ENCODE results near the gene IRF2BP2.

IRF2BP2 gene

DNA sequence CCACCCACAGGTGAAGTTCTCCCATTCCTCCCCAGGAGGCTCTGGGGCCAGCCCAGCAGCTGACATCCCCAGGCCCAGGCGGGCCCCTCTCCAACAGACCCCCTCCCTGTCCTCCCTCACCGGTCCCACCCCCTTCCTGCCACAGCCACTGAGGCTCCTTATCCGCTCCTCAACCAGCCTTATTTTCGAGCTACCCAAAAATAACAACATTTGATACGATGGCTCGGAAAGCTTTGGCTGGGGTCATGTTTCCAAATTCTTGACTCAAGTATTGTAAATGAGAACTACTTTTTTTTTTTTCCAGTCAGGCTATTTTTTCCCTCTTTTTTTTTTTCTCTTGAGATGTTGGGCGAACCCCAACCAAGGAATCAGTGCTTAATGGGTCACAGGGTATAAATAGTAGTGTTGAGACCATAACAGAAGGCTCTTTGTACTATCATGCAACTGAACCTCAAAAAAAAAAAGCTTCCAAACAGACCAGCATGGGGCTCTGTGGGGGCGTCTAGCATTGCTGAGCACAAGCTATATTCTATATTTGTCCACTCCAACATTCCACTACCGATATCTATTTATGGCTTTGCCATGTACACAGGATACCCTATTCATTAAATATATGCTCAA lies 27.2 kb downstream of the IRF2BP2 start:
- no peak for DNase-seq (ENCODE audit: low read depth)

DNA sequence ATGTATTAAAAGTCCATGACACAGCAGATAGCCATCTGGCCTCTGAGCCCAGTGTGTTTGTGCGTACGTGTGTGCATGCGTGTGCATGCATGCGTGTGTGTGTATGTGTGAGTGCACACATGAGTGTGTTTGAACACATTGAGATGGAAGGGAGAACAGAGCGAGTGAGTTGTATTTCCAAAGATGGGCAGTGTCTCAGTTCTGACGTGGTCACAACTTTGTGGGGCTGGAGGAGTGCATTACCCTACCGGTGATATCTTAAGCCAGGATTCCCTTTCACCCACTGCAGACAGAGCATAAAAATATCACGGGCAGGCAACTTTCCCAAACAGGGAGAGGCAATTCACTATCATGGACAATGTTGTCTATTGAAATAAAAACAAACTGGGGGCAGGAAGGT lies 27.8 kb downstream of the IRF2BP2 start:
- DNase-seq (ENCODE audit: low read depth), result no peak

DNA sequence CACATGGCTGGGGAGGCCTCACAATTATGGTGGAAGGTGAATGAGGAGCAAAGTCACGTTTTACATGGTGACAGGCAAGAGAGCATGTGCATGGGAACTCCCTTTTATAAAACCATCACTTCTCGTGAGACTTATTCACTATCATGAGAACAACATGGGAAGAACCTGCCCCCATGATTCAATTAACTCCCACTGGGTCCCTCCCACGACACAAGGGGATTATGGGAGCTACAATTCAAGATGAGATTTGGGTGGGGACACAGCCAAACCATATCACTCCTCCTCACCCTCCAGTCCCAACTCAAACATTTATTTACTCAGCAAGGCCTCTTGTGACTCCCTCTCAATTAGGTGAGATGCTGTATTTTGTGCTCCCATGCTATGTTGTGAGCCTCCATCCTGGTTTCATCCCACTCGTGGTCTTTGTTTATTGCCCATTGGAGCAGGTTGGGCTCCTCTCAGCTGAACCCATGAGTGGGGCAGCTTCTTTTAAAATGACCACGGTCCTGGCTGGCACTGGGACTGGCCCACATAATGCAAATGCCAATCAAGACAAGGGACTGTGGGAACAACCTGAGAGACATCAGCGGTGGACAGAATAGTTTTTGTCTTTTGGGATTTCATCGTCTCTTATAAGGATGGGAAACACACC lies 28.8 kb downstream of the IRF2BP2 start:
- no peak for DNase-seq (ENCODE audit: low read depth)

DNA sequence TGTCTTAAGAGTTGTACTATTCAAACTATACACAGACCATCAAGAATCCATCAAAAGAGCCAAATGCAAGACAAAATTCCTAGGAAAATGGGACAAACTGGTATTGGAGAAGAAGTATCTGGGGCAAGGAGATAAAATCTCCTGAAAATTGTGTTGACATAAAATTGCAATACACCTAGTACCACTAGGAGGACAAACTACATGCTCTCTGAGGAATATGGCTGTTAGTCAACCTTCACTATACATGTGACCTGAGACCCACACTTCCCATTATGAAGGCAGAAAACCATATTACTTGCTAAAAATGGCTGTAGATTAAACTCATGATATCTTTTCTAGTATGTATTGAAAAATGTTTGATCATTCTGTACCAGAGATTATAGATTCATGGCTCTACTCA lies 30.0 kb downstream of the IRF2BP2 start:
- DNase-seq (ENCODE audit: low read depth), result no peak

DNA sequence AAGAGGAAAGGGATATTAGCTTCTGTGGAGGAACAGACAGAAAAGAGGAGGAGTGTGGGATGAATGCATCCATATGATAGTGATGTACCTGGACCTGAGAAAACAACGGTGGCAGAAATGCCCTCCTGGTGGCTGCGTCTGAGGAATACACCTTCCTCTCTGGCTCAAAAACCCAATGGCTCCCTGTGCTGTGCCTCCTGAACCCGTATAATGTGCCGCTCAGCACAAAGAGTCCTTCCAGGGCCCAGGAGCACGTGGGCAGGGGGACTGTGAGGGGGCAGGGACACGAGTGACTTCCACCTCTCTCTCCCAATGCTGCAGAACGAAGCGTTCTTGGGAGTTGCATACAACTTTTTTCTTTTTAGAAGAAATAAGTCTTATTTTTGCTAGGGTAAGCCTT lies 31.2 kb downstream of the IRF2BP2 start:
- DNase-seq (ENCODE audit: low read depth), result no peak

DNA sequence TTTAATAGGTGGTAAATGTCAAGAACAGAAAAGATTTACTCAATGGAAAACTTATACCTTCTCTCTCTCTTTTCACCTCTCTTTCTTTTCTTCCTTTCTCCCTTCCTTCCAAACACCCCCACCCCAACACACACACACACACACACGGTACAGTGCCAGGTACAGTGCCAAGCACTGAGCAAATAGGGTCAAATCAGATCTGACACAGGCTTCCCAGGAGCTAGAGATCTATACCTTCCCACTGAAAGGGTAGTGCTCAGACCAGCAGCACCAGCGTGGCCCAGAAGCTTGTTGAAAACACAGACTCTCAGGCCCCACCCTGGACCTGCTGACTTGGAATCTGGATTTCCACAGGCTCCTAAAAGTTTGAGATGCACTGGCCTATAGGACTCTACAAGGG lies 31.9 kb downstream of the IRF2BP2 start:
- no peak for DNase-seq (ENCODE audit: low read depth)

DNA sequence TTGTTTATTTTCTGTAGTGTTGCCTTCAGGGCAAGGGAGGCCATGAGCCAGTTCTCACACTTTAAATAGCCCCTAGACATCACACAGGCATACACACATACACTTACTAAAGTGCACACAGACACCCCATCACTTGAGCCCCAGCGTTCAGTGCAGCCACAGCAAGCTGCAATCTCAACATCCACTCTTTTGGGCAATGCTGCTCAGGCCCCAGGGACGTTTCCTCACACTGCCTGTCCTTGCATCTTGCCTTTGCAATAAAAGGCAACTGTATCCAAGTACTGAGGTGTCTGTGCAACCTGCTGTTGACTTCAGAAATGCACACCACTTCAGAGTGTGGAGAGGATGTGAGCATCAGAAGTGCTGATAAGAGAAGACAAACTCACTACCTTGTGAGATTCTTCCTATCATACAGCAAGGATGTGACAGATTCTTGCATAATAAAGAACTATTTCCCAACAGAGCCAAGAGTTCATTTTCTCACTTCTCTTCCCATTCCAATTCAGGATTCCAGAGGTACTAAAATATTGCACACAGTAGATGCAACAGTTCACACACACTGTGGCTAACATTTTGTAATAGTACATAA lies 36.2 kb downstream of the IRF2BP2 start:
- DNase-seq (ENCODE audit: low read depth), result no peak

DNA sequence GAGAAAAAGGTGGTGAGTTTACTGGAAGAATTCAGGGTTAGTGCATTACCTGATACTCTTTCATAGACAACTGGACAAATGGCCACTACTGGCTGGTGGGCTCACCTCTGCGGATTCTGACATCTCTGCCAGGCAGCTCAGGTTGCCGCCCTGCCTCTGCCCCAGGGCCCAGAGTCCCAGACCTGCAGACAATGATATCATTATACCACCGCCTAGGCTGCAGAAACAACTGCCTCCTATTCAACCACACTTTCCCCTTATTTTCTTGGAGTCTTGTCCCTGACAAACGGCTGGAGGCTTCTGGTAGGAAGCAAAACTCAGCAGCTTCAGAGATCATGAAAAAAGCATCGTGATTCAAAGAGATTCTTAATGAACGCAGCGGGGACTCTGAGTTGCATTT lies 37.0 kb downstream of the IRF2BP2 start:
- DNase-seq (ENCODE audit: low read depth), result no peak

DNA sequence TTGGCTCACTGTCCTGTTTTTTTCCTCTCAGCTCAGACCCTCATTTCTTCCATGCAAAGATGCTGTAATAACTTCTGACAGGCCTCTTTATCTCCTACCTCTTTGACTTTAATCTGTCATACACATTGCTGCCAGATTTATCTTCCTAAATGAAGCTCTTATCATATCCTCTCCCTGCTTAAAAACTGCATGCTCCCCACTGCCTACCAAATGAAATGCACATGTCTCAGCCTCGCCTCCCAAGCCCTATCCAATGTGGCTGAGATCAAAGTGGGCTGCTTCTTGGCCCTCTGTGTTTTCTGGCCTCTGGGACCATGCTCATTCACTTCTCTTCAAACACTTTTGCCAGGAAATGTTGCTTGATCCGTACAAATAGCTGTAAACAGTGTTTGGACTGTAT lies 38.3 kb downstream of the IRF2BP2 start:
- DNase-seq (ENCODE audit: low read depth), result no peak

DNA sequence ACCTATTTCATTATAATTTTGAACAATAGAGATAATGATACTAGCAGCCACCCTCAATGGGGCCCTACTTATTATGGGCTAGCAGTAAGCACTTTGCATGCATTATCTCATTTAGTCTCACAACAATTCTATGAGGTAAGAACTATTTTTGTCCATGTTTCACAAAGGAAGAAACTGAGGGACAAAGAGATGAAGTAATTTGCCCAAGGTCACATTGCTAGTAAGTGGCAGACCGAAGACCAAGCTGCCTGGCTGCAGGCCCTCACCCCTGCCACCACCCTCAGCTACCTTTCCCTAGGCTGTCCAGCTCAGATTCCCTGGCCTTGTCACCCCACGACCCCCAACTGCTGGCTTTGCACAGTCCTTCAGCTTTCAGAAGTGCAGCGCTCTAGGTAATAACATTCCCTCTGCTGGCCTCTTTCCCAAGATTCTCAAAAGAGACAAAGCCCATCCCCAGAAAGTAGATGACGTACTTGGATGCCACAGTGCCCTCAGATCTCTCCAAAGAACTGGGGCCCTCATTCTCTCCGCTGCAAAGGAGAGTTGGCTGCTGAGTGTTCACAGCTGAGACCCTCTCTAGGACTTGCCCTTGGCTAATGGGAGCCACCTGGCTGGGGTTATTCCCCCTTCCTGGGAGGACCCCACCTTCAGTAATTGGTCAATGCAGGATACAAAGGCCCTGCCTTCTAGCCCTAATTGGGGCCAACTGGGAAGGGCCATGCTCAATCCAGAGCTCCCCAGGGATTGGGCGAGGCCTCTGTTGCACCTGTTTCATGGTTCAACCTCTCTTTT lies 39.5 kb downstream of the IRF2BP2 start:
- no peak for DNase-seq (ENCODE audit: low read depth)

DNA sequence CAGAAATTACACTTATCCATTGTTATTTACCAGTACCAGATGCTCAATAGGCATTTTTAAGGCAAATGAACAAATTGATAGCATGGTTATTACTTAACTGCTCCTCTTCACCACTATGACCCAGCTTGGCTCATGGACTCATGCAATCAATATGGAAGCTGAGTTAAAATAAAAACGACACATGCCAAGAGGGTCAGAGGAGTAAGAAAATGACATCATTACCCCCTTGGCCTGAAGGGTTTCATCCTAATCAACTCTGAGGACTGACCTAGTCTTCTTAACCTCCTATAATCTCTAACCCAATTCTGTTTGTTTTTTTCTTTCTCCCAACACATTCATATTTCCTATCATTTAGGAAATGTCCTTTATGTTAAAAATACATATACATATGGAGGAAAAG lies 41.6 kb downstream of the IRF2BP2 start:
- DNase-seq (ENCODE audit: low read depth), result no peak

DNA sequence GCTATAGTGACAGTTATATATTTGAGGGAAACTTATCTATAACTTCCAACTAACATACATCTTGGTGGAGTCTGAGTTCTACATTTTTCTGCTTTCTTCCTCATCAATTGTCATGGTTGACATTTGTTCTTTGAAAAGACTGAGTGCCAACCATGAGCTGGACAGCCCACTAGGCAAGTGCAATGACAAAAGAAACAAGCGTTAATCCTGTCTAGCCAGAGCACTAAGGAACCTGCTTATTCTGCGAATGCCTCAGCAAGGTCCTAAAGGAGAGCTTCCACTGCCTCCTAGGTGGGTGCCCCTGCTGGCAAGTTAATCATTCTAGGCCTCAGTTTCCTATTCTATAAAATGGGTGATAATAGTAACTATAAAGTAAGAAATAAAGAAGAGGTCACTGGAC lies 44.8 kb downstream of the IRF2BP2 start:
- DNase-seq (ENCODE audit: low read depth), result no peak

DNA sequence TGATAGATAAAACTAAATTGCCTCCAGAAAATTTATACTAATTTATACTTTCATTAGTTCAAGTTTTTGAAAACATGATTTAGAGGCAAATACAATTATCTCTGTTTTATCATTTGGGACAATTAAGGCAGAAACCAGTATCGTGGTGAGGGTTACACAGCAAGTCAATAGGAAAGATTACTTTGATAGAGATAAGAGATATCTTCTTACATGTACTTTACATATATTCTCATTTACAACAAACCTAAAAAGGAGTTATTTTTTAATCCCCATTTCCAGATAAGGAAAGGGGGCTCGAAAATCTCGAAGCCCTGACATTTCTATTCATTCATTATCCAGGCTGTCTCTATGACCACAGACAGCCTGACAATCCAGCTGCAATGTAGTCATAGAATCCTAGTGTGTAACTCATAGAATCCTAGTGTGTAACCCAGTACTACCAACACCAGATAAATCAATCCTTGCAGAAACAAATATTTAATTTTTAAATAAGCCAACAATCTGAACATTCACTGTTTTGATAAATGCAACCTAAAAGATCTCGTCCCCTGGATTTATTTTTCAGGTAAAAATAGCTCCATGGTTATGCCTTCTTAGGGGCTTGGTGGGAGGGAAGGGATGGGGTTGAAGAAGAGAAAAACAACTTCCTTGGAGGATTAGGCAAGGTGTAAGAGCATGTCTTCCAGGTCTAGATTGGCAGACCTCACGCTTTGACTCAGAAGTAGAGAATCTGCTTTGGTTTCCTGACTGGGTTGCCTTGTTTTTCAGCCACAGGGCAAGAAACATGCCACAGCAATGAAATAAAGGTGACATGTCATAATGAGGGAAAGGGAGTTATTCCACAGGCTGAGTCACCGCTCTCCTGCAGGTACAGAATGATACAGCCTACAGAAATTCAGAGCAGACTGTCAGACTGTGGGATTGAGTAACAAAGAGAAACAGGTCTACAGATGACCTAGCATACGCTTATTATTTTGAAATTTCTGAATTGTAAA lies 45.6 kb downstream of the IRF2BP2 start:
- DNase-seq (ENCODE audit: low read depth), result no peak

DNA sequence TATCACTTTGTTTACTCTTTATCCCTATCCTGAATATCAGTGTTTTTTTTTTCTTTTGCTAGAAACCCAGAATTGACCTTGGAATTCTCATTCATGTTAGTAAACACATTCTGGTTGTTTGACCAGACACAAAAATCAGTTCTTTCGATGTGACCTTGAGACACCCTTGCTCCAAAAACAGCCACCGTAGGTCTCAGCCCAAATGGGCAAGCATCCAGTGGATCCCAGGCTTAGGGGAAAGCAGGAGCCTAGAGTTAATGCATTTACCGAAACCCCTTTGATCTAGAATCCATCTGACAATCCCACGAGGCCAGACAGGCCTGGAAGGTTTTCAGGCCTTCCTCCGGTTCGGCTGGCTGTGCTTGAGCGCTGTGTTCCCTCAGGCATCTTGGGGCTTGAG lies 47.6 kb downstream of the IRF2BP2 start:
- DNase-seq (ENCODE audit: low read depth), result no peak

DNA sequence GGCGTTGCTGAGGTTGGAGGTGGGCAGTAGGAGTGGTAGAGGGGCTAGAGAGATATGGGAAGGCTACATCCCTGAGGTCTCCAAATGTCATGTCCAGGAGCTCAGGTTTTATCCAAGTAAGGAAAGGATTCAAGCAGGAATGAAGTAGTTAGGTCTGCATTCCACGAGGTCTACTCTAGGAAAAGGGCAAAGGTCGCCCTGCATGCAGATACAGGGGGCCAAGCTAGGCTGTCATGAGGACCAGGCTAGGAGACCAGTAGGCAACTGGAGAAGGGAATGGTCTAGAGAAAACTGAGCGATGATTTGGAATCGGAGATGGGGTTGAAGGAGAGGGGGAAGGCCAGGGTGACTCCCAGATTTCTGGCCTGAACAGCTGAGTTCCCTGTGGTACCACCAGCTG lies 48.7 kb downstream of the IRF2BP2 start:
- no peak for DNase-seq (ENCODE audit: low read depth)

DNA sequence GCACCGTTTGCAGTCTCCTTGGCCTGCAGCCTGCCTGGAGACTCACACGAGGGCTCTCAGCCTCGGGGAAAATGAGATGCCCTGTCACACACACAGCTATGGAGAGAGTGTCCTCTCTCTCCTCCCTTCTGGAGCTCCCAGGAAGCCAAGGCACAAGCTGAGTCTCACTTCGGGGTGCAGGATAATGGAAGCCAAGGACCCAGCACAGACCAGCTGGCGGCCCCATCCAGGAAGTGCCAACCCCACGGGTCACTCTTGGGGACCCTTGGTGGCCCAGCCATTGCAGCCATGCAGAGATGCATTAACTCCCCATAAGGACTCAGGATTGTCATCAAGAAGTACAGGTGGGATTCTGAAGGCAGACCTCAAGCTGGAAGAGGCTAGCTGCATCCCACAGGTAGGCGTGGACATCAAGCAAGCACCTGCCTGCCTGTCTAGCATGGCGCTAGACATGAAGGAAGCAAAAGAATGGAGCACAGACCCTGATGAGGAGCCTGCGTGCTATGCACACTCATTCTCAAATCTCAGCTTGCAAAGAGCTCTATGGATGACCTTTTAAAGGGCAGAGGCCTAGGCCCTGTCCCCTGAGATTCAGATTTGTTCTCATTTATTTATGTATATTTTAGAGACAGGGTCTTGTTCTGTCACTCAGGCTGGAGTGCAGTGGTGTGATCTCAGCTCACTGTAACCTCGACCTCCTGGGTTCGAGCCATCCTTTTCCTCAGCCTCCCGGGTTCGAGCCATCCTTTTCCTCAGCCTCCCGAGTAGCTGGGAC lies 49.9 kb downstream of the IRF2BP2 start:
- DNase-seq (ENCODE audit: low read depth), result no peak

DNA sequence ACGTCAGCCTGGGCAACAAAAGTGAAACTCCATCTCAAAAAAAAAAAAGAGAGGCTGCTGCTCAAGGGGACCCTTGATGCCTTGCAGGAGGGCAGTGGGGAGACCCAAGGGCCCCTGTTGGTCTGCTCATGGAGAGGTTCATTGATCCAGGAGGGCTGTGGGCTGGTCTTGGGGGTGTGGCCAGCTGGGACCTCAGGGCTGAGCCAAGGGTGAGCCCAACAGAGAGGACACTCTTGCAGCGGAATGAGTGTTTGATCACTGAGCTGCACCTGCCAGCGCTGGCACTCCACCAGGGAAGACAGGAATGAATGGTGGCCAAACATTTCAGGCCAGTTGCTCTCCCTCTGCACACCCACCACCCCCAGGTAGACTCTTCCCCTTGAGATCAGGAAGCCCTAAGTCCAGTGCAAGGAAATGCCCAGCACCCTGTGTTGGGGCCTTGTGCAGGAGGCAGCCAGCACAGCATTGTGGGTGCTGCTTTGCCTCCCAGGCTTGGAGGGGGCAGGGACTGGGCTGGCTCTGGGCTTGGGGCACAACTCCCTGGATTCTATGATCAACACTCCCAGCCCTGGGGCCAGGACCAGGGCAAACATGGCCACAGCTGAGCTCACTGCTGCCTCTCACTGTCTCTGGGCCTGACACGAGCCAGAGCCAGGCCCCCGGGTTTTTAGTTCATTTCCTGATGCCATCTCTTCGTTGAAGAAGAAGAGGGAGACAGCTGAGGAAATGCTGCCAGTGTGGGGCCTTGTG lies 50.7 kb downstream of the IRF2BP2 start:
- no peak for DNase-seq (ENCODE audit: low read depth)

DNA sequence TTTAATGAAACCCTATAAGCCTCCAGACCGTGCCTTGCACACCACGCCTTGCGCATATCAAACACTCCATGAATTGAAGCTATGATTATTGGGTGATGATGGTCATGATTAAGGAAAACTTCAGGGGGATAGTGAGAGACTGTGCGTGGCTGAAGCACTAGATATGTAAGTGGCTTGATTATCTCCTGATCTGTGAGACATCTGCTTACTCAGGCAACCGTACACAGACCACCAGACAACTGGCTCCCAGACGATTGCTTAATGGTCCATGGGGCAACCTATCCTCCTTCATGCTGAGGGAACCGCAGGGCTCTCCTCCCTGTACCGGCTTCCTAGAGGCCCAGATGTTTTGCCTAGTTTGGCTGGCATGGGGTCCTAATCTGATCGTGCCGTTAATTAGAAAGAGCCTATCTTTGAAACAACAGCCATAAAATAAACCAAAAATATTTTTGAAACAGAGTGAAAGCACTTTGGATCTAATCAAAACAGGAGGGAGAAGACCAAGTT lies 51.6 kb downstream of the IRF2BP2 start:
- peak; percentile 100 for DNase-seq (ENCODE audit: low read depth)

DNA sequence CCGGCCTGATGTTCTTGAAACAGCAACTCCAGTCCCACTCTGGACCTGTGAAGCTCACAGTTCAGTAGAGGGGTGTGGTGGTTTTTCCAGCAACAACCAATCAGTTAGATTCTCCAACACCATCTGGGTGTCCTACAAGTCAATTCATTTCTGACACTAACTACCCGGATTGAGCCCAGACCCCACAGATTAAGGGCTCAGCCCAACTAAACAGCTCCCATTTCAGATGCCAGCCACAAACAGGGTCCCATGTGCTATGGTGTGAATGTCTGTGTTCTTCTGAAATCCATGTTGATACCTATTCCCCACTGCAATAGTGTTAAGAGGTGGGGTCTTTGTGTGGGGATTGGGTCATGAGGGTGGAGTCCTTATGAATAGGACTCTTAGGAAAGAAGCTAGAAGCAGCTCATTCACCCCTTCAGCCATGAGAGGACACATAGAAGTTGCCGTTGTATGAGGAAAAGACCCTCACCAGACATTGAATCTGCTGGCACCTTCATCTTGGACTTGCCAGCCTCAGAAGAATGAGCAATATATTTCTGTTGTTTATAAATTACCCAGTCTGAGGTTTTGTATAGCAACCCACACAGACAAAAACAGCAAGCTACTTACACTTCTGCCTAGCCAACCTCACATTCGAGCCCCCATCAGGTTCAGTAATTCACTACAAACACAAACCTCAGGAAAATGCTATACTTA lies 53.6 kb downstream of the IRF2BP2 start:
- no peak for DNase-seq (ENCODE audit: low read depth)

All from CMK (cell line).